ENCODE measurements around the gene CBX8. TPM values are rescaled to one million over a fixed set of nuclear protein-coding genes. Genes with fewer than 3 reads are reported as not detected.

Gene CBX8
- total RNA-seq, 1 experiment from 2014 or later, result 2.0 TPM

DNA sequence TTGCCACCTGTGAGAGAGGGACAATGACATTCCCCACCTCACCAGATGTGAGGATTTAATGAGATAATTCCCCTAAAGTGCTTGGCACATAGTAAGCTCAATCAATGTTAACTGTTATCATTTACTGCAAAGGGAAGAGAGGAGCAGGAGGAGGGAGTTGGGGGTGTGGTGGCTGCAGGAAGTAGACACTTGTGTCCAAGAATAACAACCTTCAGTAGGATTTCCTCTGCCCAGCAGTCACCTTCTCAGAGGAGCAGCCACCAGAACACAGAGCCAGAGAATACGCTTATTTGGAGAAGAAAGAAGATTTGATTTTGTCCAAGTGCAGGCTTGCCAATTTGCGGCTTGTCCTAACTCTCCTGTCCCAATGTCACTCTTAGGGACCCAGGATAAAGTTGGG, 32.1 kb upstream of the CBX8 start:
- peaks cover 28% of the 10 kb centered on the region for H3K4me1 Mint-ChIP-seq
- no peak overlapping the region for H3K4me3 Mint-ChIP-seq
- H3K9me3 Mint-ChIP-seq, result peaks cover 5% of the 10 kb centered on the region
- H3K27ac Mint-ChIP-seq, result no peak overlapping the region
- H3K36me3 Mint-ChIP-seq, result no peaks in the 10 kb centered on the region; the same call in 1 of the 2 replicates
- POLR2A ChIA-PET, result interaction anchor here (0.6 to 1.5 kb wide), 3 partner anchors 17 to 86 kb away, joined by 3 to 4 read pairs (median 3); no protein-coding TSS in a partner anchor
- ATAC-seq, result no peak
- CTCF ChIA-PET, result interaction anchor here (3.7 to 10.3 kb wide), 2 partner anchors 12 to 17 kb away, joined by 27 to 464 read pairs; partner anchors contain the start of gene CBX4
- TF ChIP-seq IRF2 (CRISPR knock-in tag; IDR thresholded peaks at IDR 0.05; ENCODE audit: borderline replicate concordance, low read depth), result no peak
- TF ChIP-seq, protein P1, sequence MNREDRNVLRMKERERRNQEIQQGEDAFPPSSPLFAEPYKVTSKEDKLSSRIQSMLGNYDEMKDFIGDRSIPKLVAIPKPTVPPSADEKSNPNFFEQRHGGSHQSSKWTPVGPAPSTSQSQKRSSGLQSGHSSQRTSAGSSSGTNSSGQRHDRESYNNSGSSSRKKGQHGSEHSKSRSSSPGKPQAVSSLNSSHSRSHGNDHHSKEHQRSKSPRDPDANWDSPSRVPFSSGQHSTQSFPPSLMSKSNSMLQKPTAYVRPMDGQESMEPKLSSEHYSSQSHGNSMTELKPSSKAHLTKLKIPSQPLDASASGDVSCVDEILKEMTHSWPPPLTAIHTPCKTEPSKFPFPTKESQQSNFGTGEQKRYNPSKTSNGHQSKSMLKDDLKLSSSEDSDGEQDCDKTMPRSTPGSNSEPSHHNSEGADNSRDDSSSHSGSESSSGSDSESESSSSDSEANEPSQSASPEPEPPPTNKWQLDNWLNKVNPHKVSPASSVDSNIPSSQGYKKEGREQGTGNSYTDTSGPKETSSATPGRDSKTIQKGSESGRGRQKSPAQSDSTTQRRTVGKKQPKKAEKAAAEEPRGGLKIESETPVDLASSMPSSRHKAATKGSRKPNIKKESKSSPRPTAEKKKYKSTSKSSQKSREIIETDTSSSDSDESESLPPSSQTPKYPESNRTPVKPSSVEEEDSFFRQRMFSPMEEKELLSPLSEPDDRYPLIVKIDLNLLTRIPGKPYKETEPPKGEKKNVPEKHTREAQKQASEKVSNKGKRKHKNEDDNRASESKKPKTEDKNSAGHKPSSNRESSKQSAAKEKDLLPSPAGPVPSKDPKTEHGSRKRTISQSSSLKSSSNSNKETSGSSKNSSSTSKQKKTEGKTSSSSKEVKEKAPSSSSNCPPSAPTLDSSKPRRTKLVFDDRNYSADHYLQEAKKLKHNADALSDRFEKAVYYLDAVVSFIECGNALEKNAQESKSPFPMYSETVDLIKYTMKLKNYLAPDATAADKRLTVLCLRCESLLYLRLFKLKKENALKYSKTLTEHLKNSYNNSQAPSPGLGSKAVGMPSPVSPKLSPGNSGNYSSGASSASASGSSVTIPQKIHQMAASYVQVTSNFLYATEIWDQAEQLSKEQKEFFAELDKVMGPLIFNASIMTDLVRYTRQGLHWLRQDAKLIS (CRISPR knock-in tag; IDR thresholded peaks at IDR 0.05; ENCODE audit: borderline replicate concordance), result no peak
- no peak for DNase-seq (ENCODE audit: low spot score)
- peaks cover 99% of the 10 kb centered on the region for H3K27me3 Mint-ChIP-seq (ENCODE audit: low read depth)

GRCh38 chr17:79826841-79827578, 30.1 kb upstream of the CBX8 start:
- POLR2A ChIA-PET, result interaction anchor here (1.5 kb wide), 1 partner anchor 10 kb away, joined by 4 read pairs; no protein-coding TSS in a partner anchor
- CTCF ChIA-PET, result interaction anchor here (0.7 to 4.2 kb wide), 3 partner anchors 9 to 81 kb away, joined by 4 to 26 read pairs (median 4); no protein-coding TSS in a partner anchor
- H3K4me1 Mint-ChIP-seq, result peaks cover 23% of the 10 kb centered on the region
- H3K27me3 Mint-ChIP-seq (ENCODE audit: low read depth), result peaks cover 98% of the 10 kb centered on the region
- TF ChIP-seq CREM (CRISPR knock-in tag; IDR thresholded peaks at IDR 0.05), result no peak
- no peak for TF ChIP-seq TCF7 (CRISPR knock-in tag; IDR thresholded peaks at IDR 0.05; ENCODE audit: low read depth)
- no peak for TF ChIP-seq MXD4 (CRISPR knock-in tag; IDR thresholded peaks at IDR 0.05; ENCODE audit: borderline replicate concordance)
- TF ChIP-seq NR2C2 (CRISPR knock-in tag; IDR thresholded peaks at IDR 0.05), result no peak
- no peak overlapping the region for H3K4me3 Mint-ChIP-seq
- H3K36me3 Mint-ChIP-seq, result no peaks in the 10 kb centered on the region
- no peak for DNase-seq (ENCODE audit: low spot score)
- peaks cover 5% of the 10 kb centered on the region for H3K9me3 Mint-ChIP-seq
- ATAC-seq, result no peak
- no peak overlapping the region for H3K27ac Mint-ChIP-seq

GRCh38 chr17:79826204-79826680, 29.4 kb upstream of the CBX8 start:
- Mint-ChIP-seq H3K36me3 (no peaks in the 10 kb centered on the region), H3K9me3 (peaks cover 5% of the 10 kb centered on the region), H3K27ac (no peak overlapping the region), H3K4me3 (no peak overlapping the region), H3K4me1 (peaks cover 19% of the 10 kb centered on the region), H3K27me3 (ENCODE audit: low read depth) (peaks cover 98% of the 10 kb centered on the region)
- ATAC-seq (no peak), DNase-seq (ENCODE audit: low spot score) (no peak)
- no peak for TF ChIP-seq NFYB (CRISPR knock-in tag; conservative IDR thresholded peaks at IDR 0.05; ENCODE audit: low read depth)
- no peak for TF ChIP-seq FOXP1 (CRISPR knock-in tag; IDR thresholded peaks at IDR 0.05; ENCODE audit: borderline replicate concordance)
- TF ChIP-seq, protein P2, sequence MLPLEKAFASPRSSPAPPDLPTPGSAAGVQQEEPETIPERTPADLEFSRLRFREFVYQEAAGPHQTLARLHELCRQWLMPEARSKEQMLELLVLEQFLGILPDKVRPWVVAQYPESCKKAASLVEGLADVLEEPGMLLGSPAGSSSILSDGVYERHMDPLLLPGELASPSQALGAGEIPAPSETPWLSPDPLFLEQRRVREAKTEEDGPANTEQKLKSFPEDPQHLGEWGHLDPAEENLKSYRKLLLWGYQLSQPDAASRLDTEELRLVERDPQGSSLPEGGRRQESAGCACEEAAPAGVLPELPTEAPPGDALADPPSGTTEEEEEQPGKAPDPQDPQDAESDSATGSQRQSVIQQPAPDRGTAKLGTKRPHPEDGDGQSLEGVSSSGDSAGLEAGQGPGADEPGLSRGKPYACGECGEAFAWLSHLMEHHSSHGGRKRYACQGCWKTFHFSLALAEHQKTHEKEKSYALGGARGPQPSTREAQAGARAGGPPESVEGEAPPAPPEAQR (CRISPR knock-in tag; IDR thresholded peaks at IDR 0.05), result no peak
- TF ChIP-seq IRF2 (CRISPR knock-in tag; IDR thresholded peaks at IDR 0.05; ENCODE audit: borderline replicate concordance, low read depth), result no peak
- ChIA-PET CTCF (interaction anchor here (0.7 to 4.2 kb wide), 5 partner anchors 10 to 84 kb away, joined by 3 to 26 read pairs (median 4); no protein-coding TSS in a partner anchor), POLR2A (interaction anchor here (1.5 kb wide), 1 partner anchor 11 kb away, joined by 4 read pairs; no protein-coding TSS in a partner anchor)

- Mint-ChIP-seq H3K27ac (no peak overlapping the region), H3K36me3 (no peaks in the 10 kb centered on the region), H3K4me1 (peaks cover 14% of the 10 kb centered on the region), H3K27me3 (ENCODE audit: low read depth) (peaks cover 98% of the 10 kb centered on the region), H3K4me3 (no peak overlapping the region), H3K9me3 (peaks cover 5% of the 10 kb centered on the region)
- POLR2A ChIA-PET, result interaction anchor here (1.5 kb wide), 1 partner anchor 11 kb away, joined by 4 read pairs; no protein-coding TSS in a partner anchor
- DNase-seq (ENCODE audit: low spot score), result no peak
- no peak for ATAC-seq
- CTCF ChIA-PET, result interaction anchor here (0.7 to 4.2 kb wide), 5 partner anchors 10 to 84 kb away, joined by 3 to 26 read pairs (median 4); no protein-coding TSS in a partner anchor
- TF ChIP-seq, protein P3, sequence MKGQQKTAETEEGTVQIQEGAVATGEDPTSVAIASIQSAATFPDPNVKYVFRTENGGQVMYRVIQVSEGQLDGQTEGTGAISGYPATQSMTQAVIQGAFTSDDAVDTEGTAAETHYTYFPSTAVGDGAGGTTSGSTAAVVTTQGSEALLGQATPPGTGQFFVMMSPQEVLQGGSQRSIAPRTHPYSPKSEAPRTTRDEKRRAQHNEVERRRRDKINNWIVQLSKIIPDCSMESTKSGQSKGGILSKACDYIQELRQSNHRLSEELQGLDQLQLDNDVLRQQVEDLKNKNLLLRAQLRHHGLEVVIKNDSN (CRISPR knock-in tag; IDR thresholded peaks at IDR 0.05), result no peak
- TF ChIP-seq, protein P4, sequence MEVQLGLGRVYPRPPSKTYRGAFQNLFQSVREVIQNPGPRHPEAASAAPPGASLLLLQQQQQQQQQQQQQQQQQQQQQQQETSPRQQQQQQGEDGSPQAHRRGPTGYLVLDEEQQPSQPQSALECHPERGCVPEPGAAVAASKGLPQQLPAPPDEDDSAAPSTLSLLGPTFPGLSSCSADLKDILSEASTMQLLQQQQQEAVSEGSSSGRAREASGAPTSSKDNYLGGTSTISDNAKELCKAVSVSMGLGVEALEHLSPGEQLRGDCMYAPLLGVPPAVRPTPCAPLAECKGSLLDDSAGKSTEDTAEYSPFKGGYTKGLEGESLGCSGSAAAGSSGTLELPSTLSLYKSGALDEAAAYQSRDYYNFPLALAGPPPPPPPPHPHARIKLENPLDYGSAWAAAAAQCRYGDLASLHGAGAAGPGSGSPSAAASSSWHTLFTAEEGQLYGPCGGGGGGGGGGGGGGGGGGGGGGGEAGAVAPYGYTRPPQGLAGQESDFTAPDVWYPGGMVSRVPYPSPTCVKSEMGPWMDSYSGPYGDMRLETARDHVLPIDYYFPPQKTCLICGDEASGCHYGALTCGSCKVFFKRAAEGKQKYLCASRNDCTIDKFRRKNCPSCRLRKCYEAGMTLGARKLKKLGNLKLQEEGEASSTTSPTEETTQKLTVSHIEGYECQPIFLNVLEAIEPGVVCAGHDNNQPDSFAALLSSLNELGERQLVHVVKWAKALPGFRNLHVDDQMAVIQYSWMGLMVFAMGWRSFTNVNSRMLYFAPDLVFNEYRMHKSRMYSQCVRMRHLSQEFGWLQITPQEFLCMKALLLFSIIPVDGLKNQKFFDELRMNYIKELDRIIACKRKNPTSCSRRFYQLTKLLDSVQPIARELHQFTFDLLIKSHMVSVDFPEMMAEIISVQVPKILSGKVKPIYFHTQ (CRISPR knock-in tag; IDR thresholded peaks at IDR 0.05), result no peak
- TF ChIP-seq ZNF317 (CRISPR knock-in tag; IDR thresholded peaks at IDR 0.05; ENCODE audit: borderline replicate concordance, low read depth) (no peak), FOXK1 (CRISPR knock-in tag; IDR thresholded peaks at IDR 0.05) (no peak), MXD4 (CRISPR knock-in tag; IDR thresholded peaks at IDR 0.05; ENCODE audit: borderline replicate concordance) (no peak)
- TF ChIP-seq, protein P5, sequence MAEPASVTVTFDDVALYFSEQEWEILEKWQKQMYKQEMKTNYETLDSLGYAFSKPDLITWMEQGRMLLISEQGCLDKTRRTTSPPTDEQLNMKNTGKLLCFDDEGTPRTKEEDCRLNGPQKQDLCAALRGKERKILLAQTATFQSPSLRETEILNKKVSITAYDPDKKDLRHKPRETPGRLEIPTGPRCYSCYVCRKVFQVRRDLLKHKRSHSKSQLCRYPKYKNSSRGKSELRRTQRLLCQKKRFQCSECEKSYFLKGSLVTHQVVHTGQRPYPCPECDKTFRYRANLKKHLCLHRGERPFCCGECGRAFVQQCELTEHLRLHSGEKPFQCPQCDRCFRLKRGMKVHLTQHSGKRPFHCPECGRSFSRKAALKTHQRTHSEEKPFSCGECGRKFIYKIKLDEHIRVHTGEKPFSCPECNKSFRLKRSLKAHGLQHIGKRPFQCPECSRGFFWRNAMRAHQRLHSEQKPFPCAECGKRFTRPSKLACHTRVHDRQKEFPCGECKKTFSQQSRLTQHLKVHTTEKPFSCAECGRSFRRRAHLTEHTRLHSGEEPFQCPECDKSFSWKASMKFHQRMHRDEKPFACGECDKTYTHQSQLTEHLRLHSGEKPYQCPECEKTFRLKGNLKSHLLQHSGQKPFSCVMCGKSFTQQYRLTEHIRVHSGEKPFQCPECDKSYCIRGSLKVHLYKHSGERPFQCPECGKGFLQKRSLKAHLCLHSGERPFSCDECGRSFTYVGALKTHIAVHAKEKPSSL (CRISPR knock-in tag; conservative IDR thresholded peaks at IDR 0.05), result no peak
Observed at GRCh38 chr17:79825580-79825921, 28.7 kb upstream of the CBX8 start.

Measured in WTC11 (cell line).